ENCODE data around the gene GABRP. TPM values are rescaled to one million over a fixed set of nuclear protein-coding genes. Genes with fewer than 3 reads are reported as not detected.

Gene GABRP
- total and polyA plus RNA-seq, 11 donors = 0.08 to 2.9 (median 0.23) TPM; not detected in 3

DNA sequence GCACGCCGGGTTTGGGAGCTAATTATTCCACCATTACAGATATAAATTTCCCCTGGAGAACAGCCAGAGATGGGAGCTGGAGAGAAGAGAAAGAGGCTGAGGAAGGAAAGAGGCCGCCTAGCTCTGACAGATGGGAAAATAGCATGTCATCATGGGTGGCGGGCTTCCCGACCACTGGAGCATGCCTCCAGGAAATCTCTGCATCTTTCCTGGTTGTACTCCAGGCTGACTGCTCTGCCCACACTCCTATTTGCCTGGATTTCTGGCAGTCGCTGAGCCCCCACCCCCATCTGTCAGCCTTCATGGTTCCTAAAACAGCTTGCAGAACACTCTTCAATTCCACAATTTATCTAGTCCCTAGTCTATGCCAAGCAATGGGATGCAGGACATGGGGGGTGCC lies 14.3 kb upstream of the GABRP start:
- intact Hi-C loops (cut with DNase I) = no loop called here
- no peak overlapping the region for H3K27ac ChIP-seq
- H3K4me3 ChIP-seq = no peak overlapping the region
- DNase-seq (no peak), ATAC-seq (no peak)
- H3K4me1 ChIP-seq = peaks cover 0 to 5% (median 0%) of the 10 kb centered on the region in 12 donors
- H3K36me3 ChIP-seq = no peaks in the 10 kb centered on the region
- no peaks in the 10 kb centered on the region for H3K9me3 ChIP-seq
- TF ChIP-seq POLR2A (IDR thresholded peaks at IDR 0.05) = no peak
- TF ChIP-seq, protein P1, sequence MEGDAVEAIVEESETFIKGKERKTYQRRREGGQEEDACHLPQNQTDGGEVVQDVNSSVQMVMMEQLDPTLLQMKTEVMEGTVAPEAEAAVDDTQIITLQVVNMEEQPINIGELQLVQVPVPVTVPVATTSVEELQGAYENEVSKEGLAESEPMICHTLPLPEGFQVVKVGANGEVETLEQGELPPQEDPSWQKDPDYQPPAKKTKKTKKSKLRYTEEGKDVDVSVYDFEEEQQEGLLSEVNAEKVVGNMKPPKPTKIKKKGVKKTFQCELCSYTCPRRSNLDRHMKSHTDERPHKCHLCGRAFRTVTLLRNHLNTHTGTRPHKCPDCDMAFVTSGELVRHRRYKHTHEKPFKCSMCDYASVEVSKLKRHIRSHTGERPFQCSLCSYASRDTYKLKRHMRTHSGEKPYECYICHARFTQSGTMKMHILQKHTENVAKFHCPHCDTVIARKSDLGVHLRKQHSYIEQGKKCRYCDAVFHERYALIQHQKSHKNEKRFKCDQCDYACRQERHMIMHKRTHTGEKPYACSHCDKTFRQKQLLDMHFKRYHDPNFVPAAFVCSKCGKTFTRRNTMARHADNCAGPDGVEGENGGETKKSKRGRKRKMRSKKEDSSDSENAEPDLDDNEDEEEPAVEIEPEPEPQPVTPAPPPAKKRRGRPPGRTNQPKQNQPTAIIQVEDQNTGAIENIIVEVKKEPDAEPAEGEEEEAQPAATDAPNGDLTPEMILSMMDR (IDR thresholded peaks at IDR 0.05) = no peak
- no peaks in the 10 kb centered on the region for H3K27me3 ChIP-seq
- 35 to 55% (median 44%) methylated on average over 6 of the region's 6 CpGs for WGBS, 4 donors

DNA sequence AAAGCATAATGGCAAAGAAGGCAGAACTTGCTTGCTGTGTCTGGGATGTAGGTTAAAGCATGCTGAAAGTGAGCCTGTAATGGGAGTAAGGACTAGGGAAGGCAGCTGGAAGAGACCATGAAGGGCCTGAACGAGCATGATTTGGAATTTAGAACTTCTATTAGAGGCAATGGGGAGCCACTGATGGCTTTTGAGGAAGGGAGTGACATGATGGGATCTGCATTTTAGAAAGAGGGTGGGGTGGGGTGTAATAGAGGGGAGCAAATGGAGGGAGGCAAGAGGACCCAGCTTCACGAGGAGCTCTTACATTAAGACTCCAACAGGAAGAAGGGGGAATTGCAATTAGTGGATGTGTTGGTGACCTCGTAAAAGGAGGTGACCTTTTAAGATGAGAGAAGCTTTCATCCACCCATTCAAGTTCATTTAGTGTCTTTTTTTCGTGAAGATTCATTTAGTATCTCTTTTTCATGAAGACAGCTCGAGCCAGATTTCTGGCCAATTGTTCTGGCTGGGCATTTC lies 13.6 kb upstream of the GABRP start:
- no peaks in the 10 kb centered on the region for H3K27me3 ChIP-seq
- ATAC-seq (no peak), DNase-seq (no peak)
- no peaks in the 10 kb centered on the region for H3K36me3 ChIP-seq
- TF ChIP-seq, protein P1 (IDR thresholded peaks at IDR 0.05) = no peak
- TF ChIP-seq POLR2A (IDR thresholded peaks at IDR 0.05) = no peak
- H3K27ac ChIP-seq = no peak overlapping the region
- intact Hi-C loops (cut with DNase I) = no loop called here
- no peak overlapping the region for H3K4me3 ChIP-seq
- WGBS, 4 donors = 88 to 90% (median 89%) methylated on average over 5 of the region's 5 CpGs
- no peaks in the 10 kb centered on the region for H3K9me3 ChIP-seq
- H3K4me1 ChIP-seq = no peaks in the 10 kb centered on the region

DNA sequence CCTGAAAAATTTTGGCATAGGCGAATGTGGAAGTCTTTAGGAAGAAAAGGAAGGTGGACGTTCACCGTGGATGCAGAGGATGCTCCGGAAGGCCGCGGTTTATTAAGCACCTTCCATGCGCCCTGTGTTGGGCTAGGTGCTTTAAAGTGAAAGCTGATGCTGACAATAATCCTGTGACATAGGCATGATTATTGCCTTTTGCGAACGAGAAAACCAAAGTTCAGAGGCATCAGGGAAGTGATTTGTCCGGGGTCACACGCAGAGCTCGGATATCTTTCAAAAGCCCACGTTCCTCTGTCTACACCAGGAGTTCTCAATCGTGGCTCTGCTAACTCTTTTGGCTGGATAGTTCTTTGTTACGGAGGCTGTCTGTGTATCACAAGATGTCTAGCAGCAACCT lies 12.0 kb upstream of the GABRP start:
- Histone ChIP-seq H3K27ac (no peak overlapping the region), H3K4me3 (no peak overlapping the region), H3K4me1 (no peaks in the 10 kb centered on the region), H3K9me3 (no peaks in the 10 kb centered on the region), H3K27me3 (no peaks in the 10 kb centered on the region), H3K36me3 (no peaks in the 10 kb centered on the region)
- no peak for TF ChIP-seq POLR2A (IDR thresholded peaks at IDR 0.05)
- DNase-seq = no peak
- 91 to 96% (median 93%) methylated on average over 15 of the region's 15 CpGs for WGBS, 4 donors
- intact Hi-C loops (cut with DNase I) = no loop called here
- ATAC-seq = no peak

DNA sequence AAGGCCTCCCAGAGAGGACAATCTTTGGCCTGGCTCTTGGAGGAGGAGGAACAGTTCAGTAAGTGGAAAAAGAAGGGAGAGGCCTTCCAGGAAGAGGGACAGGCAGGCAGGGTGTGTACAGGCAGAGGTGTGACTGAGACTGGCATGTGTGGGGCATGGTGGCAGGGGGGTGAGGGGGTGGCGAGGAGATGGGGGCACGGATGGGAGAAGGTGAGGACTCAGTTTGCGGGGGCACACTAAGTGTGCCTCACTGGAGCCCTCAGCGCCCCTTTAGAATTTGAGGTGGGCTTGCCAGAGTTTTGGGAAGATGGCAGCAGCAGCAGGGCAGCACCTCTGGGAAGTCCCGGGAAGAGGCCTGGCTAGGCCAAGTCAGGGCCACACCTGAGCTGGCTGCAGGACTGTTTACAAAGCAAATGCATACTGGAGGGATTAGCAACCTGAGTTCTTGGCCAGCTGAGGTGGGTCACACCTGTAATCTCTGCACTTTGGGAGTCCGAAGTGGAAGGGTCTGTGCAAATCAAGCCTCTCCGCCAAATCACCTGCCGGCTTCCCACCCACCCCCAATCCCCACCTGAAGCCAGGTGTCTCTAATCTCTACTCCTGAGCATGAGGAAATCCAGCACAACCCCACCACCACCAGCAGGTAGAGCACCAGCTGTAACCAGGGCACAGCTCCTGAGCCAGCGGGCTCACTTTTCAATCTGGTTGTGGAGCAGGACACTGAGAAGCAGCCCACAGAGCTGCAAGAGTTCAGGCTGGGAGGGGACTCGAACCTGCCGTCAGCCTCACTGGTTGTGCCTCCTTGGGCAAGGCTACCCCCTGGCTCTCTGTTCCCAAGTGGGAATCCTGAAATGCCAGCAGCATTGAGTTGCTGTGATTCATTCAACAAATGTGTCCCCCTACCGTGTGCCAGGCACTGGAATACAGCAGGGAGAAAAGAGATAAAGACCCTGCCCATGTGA lies 10.2 kb upstream of the GABRP start:
- H3K9me3 ChIP-seq = no peaks in the 10 kb centered on the region
- no peak overlapping the region for H3K27ac ChIP-seq
- ATAC-seq (peak in 2 of 4 donors; percentile 24 to 39), DNase-seq (no peak)
- WGBS, 4 donors = 85 to 92% (median 90%) methylated on average over 9 to 12 of the region's 12 CpGs
- no peaks in the 10 kb centered on the region for H3K4me1 ChIP-seq
- intact Hi-C loops (cut with DNase I) = no loop called here
- H3K36me3 ChIP-seq = no peaks in the 10 kb centered on the region
- H3K27me3 ChIP-seq = no peaks in the 10 kb centered on the region
- TF ChIP-seq, protein P1 (IDR thresholded peaks at IDR 0.05) = no peak
- no peak for TF ChIP-seq POLR2A (IDR thresholded peaks at IDR 0.05)
- no peak overlapping the region for H3K4me3 ChIP-seq
